ENCODE data around the gene TGOLN2.

- TF ChIP-seq CTCF (IDR thresholded peaks at IDR 0.05) (no peak), POLR2A (IDR thresholded peaks at IDR 0.05) (no peak)
Observed at GRCh38 chr2:85276571-85277118, 51.1 kb downstream of the TGOLN2 start.
